ENCODE results near the gene GABRB2.

- TF ChIP-seq REST (IDR thresholded peaks at IDR 0.05; ENCODE audit: insufficient replicate concordance, low read depth): no peak
- TF ChIP-seq CTCF (IDR thresholded peaks at IDR 0.05; ENCODE audit: insufficient read depth, low read length): no peak
- TF ChIP-seq POLR2AphosphoS5 (IDR thresholded peaks at IDR 0.05; ENCODE audit: low read depth): no peak
- no peak for TF ChIP-seq GABPA (IDR thresholded peaks at IDR 0.05; ENCODE audit: low read depth)
These were observed 240.1 kb downstream of the GABRB2 start for GRCh38 chr5:161306351-161306995.
